Activated CD8-positive, alpha-beta memory T cell treated with anti-CD3 and anti-CD28 coated beads for 36 hours (primary cell): ENCODE data around the gene MAST4. TPM values are rescaled to one million over a fixed set of nuclear protein-coding genes. Genes with fewer than 3 reads are reported as not detected.

Source experiments
- CTCF ChIA-PET: fragments of 350-600 bp; sonication (Branson Sonifier 250); formaldehyde crosslinking; loops from one replicate; lab custom pipeline; 2021; ENCODE audit warnings: antibody characterized with exemption; lab: Charles Lee
- POLR2A ChIA-PET: fragments of 350-600 bp; sonication (Branson Sonifier 250); formaldehyde crosslinking; loops from one replicate; lab custom pipeline; 2021; ENCODE audit warnings: antibody characterized with exemption; lab: Charles Lee
- total RNA-seq, 2 experiments: library from RNA; stranded (reverse); gene quantifications; one replicate each; pipeline ENCODE4 v1.2.3, GENCODE V29; 2021

The MAST4 gene
- total RNA-seq, 2 experiments from 2014 or later = 11.4 to 11.6 TPM

GRCh38 chr5:66903709-66904108, 307.5 kb downstream of the MAST4 start:
- POLR2A ChIA-PET = no interaction called here
- CTCF ChIA-PET = no interaction called here

GRCh38 chr5:66904189-66904588, 308.0 kb downstream of the MAST4 start:
- POLR2A ChIA-PET = no interaction called here
- CTCF ChIA-PET = no interaction called here

DNA sequence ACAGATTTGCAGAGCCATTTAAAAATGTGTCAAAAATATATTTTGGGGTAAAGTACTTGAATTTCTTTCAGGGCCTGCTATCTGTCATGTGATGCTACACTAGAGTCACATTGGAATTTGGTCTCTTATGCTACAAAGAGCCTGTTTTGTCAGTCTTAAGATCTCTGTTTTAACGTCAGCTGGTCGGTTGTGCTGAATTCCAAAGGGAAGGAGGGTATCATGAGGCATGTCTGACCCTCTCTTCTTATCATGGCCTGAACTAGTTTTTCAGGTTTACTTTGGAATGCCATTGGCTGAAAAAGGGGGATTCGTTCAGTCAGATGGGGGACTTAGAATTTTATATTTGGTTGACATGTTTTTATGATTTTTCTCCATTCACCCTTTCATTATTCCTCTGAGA, 309.8 kb downstream of the MAST4 start:
- POLR2A ChIA-PET = no interaction called here
- CTCF ChIA-PET = no interaction called here

- ChIA-PET POLR2A (no interaction called here), CTCF (no interaction called here)
Measured at GRCh38 chr5:66908230-66908629, 312.0 kb downstream of the MAST4 start.

GRCh38 chr5:66909364-66909763, 313.2 kb downstream of the MAST4 start:
- ChIA-PET CTCF (no interaction called here), POLR2A (no interaction called here)

GRCh38 chr5:66912787-66913186, 316.6 kb downstream of the MAST4 start:
- CTCF ChIA-PET = no interaction called here
- POLR2A ChIA-PET = no interaction called here

- ChIA-PET CTCF (no interaction called here), POLR2A (no interaction called here)
Measured at GRCh38 chr5:66915531-66915930, 319.3 kb downstream of the MAST4 start.

DNA sequence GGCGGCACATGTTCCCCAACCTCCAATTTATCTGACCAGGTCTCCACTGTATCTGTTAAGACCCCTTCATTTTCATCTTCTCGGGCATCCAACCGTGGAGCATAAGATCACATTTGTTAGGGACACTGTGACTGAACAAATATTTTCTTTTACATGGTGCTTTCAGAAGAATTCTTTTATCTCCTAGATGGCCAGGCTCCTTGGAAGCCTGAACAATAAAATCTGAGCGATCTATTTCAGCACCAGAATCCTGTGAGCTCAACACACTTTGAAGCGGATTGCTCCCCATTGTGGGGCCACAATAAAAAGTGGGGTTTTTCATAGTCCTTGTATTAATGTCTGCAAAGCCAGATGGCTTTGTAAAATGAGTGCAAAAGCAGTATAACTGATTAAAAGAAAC, 326.7 kb downstream of the MAST4 start:
- CTCF ChIA-PET = no interaction called here

DNA sequence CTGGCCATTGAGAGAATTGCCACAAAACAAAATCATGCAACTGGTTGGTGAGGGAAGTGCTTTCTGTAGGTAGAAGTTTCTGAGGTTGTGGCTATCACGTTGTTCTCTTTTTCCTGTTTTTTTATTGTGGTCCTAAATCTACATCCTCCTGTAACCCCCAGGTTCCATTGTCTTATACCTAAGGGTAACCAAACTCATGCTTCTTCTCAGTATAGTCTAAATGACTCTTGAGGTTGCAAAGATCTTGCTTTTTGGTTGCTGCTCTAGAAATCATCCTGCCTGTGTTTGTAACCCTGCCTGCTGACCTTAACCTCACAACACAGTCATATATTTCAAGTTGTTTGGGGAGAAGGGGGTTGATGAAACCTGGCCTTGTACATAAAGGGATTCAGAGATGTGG, 327.3 kb downstream of the MAST4 start:
- CTCF ChIA-PET = no interaction called here
- POLR2A ChIA-PET = no interaction called here

More for the DNA sequence above, 326.7 kb downstream of the MAST4 start:
- POLR2A ChIA-PET = no interaction called here

DNA sequence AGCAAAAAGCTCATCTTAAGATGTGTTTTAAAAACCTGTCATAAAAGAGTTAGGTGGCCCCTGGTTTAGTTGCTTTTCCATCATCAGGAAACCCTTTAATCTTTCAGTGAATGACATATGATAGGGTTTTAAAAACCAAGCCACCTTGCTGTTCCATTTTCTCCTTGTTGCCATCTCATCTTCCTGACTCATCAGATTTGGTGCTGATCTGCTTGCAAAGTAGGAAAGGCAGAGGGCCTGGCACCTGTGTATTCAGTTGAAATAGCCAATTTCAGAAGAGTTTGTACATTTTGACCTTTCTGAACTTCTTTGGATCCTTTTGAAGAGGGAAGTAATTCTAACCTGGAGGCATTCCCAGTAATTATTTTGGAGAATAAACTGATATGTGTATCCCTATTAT, 327.7 kb downstream of the MAST4 start:
- ChIA-PET CTCF (no interaction called here), POLR2A (no interaction called here)

- ChIA-PET CTCF (no interaction called here), POLR2A (no interaction called here)
Measured at GRCh38 chr5:66927140-66927539, 330.9 kb downstream of the MAST4 start.

GRCh38 chr5:66929281-66929680, 333.1 kb downstream of the MAST4 start:
- ChIA-PET POLR2A (no interaction called here), CTCF (no interaction called here)

- CTCF ChIA-PET = no interaction called here
Measured at GRCh38 chr5:66929995-66930394, 333.8 kb downstream of the MAST4 start.

DNA sequence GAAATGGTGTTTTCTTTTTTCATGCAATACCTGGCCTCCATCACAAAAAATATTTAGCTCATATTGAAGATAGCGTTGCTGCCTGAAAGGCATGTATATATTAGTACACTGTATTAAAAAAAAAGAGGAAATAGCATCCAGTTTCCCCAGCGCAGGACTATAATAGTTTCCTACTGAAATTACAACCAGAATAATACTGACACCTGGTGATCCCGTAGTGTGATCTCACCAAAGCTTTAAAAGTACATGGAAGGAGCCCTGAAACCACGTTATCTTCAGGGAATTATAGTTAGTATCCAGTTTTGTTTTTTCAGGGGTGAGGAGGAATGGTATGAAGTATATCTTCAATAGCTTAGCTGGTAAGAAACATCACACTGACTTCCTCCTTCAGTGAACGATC, 335.5 kb downstream of the MAST4 start:
- ChIA-PET CTCF (interaction anchor here (0.6 kb wide), 1 partner anchor 262 kb away, joined by 3 read pairs; no protein-coding TSS in a partner anchor), POLR2A (no interaction called here)

More at GRCh38 chr5:66929995-66930394, 333.8 kb downstream of the MAST4 start:
- POLR2A ChIA-PET = no interaction called here

DNA sequence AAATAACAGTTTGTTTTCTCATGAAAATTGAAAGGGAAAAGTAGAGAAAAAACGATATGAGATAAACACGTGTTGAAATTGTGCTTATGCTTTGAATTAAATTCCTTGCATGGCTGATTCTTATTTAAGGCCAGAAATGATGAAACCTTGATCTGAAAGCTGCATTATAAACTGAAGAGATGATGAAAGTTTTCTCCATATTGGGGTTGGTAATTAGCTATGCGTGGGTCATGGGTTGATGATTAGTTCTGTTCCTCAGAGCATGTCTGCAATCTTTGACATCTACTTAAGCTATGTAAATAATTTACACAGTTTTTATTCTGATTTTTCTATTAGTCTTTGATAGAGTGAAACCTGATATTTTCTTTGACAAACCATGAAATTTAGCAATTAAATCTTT, 336.3 kb downstream of the MAST4 start:
- ChIA-PET POLR2A (no interaction called here), CTCF (no interaction called here)

DNA sequence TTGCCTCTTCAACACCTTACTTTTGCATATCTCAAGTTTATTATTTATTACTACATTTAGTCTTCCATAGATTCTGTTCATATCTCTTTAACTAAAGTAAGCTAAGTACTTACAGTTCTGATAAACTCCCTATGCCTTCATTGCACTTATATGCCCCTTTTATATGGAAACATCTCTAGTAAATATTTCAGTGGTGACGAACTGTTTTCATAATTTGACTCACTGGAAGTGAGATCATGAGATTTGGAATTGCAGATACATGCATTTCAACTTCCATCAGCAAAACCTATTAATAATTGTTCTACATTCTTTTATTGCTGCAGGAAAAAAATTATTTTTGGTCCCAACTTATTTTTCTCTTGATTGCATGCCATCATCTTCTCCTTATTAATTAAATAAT, 336.9 kb downstream of the MAST4 start:
- ChIA-PET POLR2A (no interaction called here), CTCF (no interaction called here)

DNA sequence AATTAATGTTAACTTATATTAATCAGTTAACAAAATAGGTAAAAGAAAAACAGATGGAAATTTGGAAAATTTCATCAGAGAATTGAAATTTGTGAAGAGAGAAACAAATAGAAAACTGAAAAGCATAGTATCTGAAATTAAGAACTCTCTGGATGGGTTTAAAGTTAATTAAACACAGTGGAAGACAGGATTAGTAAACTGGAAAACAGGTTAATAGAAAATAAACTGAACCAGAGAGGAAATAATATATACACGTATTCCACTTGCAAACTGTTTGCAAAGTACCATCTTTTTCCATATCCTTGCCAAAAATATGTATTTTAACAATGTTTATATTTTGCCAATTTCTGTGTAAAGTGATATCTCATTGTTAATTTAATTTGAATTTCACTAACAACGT, 342.9 kb downstream of the MAST4 start:
- POLR2A ChIA-PET = no interaction called here
- CTCF ChIA-PET = no interaction called here

- ChIA-PET CTCF (no interaction called here), POLR2A (no interaction called here)
Measured at GRCh38 chr5:66945389-66946349, 349.5 kb downstream of the MAST4 start.

DNA sequence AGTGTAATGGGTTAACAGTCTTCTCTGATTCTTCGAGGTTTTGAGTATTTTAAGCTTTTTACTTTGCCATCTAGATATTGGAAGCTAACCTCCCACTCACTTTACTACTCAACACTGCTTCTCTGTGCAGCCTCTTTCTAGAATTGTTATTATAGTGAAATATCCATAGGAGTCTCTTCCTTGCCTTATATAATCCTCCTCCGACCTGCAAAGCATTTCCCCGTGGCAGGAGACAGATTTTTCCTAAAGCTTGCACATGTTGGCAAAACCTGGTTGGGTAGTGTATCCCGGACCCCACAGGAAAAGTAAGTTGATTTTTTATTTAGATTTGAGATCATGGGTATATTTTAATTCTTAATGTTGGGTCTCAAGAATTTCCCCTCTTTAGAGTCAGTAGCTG, 351.3 kb downstream of the MAST4 start:
- CTCF ChIA-PET = no interaction called here
- POLR2A ChIA-PET = no interaction called here

DNA sequence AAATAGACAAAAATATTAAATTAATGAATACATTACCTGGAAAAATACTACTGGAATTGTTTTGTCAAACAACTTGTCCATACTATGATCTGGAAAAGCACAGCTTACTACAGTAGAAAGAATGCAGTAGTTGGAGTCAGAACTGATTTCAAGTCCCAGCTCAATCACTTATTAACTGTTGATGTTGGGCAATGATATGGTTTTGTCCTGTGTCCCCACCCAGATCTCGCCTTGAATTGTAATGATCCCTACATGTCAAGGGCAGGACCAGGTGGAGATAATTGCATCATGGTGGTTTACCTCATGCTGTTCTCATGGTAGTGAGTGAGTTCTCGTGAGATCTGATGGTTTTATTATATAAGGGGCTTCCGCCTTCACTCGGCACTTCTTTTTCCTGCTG, 352.9 kb downstream of the MAST4 start:
- CTCF ChIA-PET = no interaction called here
- POLR2A ChIA-PET = no interaction called here

DNA sequence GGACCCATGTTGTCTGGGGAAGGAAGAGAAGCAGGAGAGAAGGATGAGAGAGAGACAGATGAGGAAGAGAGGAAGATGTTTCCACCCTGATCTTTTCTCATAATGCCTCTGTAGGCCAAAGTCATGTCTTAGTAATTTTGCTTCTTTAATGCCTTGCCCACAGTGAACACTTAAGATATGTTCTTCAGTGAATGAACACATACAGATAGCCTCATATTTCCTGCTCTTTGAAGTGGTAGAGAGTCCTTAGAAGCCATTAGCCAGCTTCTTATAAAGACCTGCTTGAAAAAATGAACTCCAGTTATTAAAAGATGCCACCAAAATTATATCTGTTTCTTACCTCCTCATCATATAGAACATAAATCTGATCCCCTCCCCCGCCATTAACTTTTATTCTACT, 356.0 kb downstream of the MAST4 start:
- ChIA-PET CTCF (no interaction called here), POLR2A (no interaction called here)
